K562 (cell line): Measurements from ENCODE around the gene EXOSC2. TPM values are rescaled to one million over a fixed set of nuclear protein-coding genes. Genes with fewer than 3 reads are reported as not detected.
A peak's percentile ranks its signal among the peaks of the same experiment; 100 is the strongest.

ENCODE experiments used
- BRCA1 ChIP-seq, 2 experiments: fragments of 450-650 bp in 1 of 2; sonication (generic) in 1 of 2; formaldehyde crosslinking in 1 of 2; IDR thresholded peaks; 2 replicates each; pipeline versions ENCODE4 v1.5.0 to v1.6.1; 2017 to 2020; ENCODE audit warnings: mild to moderate bottlenecking in 1 of 2, missing genetic modification reagents in 1 of 2
- CEBPG ChIP-seq, 3 experiments: fragments of 200-800 bp in 1 of 3; sonication (Bioruptor generic) in 1 of 3; sonication (generic) in 1 of 3; formaldehyde crosslinking in 1 of 3; IDR thresholded peaks in 2 of 3; conservative IDR thresholded peaks in 1 of 3; 2 replicates each; pipeline versions ENCODE4 v1.6.1 to v1.8.0; 2016 to 2022; ENCODE audit warnings: missing compliant biosample characterization in 2 of 3, missing genetic modification characterization in 2 of 3, mild to moderate bottlenecking in 1 of 3, missing genetic modification reagents in 1 of 3
- HMGN3 ChIP-seq: IDR thresholded peaks from 2 replicates; pipeline ENCODE4 v1.6.1; 2011; ENCODE audit warnings: borderline replicate concordance, low read depth, mild to moderate bottlenecking, mixed read lengths, low read length; ENCODE audit not compliant: insufficient read length; ENCODE audit errors: extremely low read depth
- LCOR ChIP-seq: sonication (generic); formaldehyde crosslinking; IDR thresholded peaks from 2 replicates; pipeline ENCODE4 v1.8.0; 2022; ENCODE audit warnings: mild to moderate bottlenecking, missing genetic modification reagents
- NRF1 ChIP-seq, 2 experiments: fragments of 450-650 bp; IDR thresholded peaks in 1 of 2; conservative IDR thresholded peaks in 1 of 2; 2 replicates each; pipeline ENCODE4 v1.6.1; 2014; ENCODE audit warnings: mild to moderate bottlenecking in 2 of 2
- TFAM ChIP-seq: fragments of 250-450 bp; sonication (Bioruptor Pico); conservative IDR thresholded peaks from 2 replicates; pipeline ENCODE4 v1.5.0; 2021; ENCODE audit warnings: mild to moderate bottlenecking, moderate library complexity
- WHSC1 ChIP-seq: IDR thresholded peaks from one replicate; pipeline ENCODE4 v1.6.1; 2012; ENCODE audit warnings: low read length, control low read depth, inconsistent platforms
- ZFX ChIP-seq: sonication (generic); formaldehyde crosslinking; IDR thresholded peaks from 2 replicates; pipeline ENCODE4 v1.8.0; 2022; ENCODE audit warnings: mild to moderate bottlenecking, missing genetic modification reagents, moderate library complexity
- ZNF444 ChIP-seq: fragments of 250-450 bp; sonication (Bioruptor Pico); IDR thresholded peaks from 2 replicates; pipeline ENCODE4 v1.4.0; 2020; ENCODE audit warnings: mild to moderate bottlenecking, moderate library complexity
- polyA plus RNA-seq, 8 experiments: library from polyadenylated mRNA; depleted of rRNA in 4 of 8; stranded (reverse) in 5 of 8; unstranded in 3 of 8; fragments of >200 nt; fragmentation: Nextera tagmentation in 2 of 8; fragmentation: Illumina TruSeq in 1 of 8; extraction: Ambion mirVana in 2 of 8; extraction: Trizol in 1 of 8; gene quantifications; 2 replicates each; pipeline versions ENCODE4 v1.2.1 to v1.2.3, GENCODE V29; 2011 to 2014; ENCODE audit warnings: inconsistent platforms in 1 of 8, missing spikeins in 1 of 8
- total RNA-seq, 7 experiments: library from RNA; depleted of rRNA in 6 of 7; stranded (reverse); fragments of >200 nt in 6 of 7; fragmentation: Illumina TruSeq in 2 of 7; extraction: Trizol in 2 of 7; gene quantifications; 2 replicates each; pipeline versions ENCODE4 v1.2.1 to v1.2.3, GENCODE V29; 2011 to 2021; ENCODE audit warnings: low replicate concordance in 1 of 7
- TF ChIP-seq, protein P1 (sequence below), 3 experiments: fragments of 200-800 bp in 1 of 3; fragments of 250-450 bp in 1 of 3; fragments of 450-650 bp in 1 of 3; sonication (Bioruptor Pico) in 1 of 3; sonication (Bioruptor generic) in 1 of 3; formaldehyde crosslinking in 1 of 3; IDR thresholded peaks; 2 replicates each; pipeline versions ENCODE4 v1.6.1 to v1.8.0; 2016 to 2022; ENCODE audit warnings: mild to moderate bottlenecking in 2 of 3, missing genetic modification characterization in 2 of 3, missing compliant biosample characterization in 1 of 3, moderate library complexity in 1 of 3
- TF ChIP-seq, protein P2 (sequence below): sonication (generic); formaldehyde crosslinking; IDR thresholded peaks from 2 replicates; pipeline ENCODE4 v1.8.0; 2022; ENCODE audit warnings: missing genetic modification reagents, mild to moderate bottlenecking, moderate library complexity, borderline replicate concordance
- TF ChIP-seq, protein P3 (sequence below): fragments of 250-450 bp; sonication (Bioruptor Pico); IDR thresholded peaks from 2 replicates; pipeline ENCODE4 v1.8.0; 2021; ENCODE audit warnings: moderate library complexity, mild to moderate bottlenecking, inconsistent platforms
- TF ChIP-seq, protein P4 (sequence below): fragments of 200-800 bp; sonication (Bioruptor generic); IDR thresholded peaks from 2 replicates; pipeline ENCODE4 v1.6.1; 2017; ENCODE audit warnings: missing genetic modification characterization, missing compliant biosample characterization
- TF ChIP-seq, protein P5 (sequence below): fragments of 200-800 bp; sonication (Bioruptor generic); IDR thresholded peaks from 2 replicates; pipeline ENCODE4 v1.6.1; 2017; ENCODE audit warnings: missing genetic modification characterization, missing compliant biosample characterization

Gene EXOSC2
- total and polyA plus RNA-seq, 9 of the 15 experiments (the other 6 are each of a cell fraction or from before 2014, with no cell fraction given), result 46.0 to 101 (median 77.6) TPM

DNA sequence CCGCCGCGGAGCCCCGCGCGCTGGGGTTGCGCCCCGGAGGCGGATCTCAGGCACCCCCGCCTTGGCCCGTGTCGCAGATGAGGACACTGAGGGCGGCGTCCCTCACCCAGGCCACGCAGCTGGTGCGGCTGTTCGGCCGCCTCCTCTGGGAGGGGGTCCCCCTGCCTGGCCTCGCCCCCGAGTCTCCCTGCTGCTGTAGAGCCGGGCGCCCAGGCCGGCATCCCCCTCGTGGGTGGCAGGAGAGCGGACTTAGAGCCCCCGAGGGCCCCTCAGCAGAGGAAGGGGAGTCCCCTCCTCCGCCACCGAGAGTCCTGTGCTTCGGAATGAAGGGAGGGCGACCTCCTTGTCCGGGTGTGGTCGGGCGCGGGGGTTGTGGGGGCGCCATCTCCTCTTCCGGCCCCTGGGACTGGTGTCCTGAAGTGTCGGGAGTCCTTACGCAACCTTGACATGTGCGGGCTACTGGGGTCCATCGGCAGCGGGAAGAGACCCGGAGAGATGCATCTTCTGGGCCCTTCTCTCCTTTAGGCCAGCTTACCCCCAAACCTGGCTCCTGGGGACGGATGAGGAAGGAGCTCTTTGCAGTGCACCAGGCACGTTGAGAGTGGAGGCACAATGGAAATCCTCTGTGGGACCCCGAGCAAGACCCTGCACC lies 11.7 kb upstream of the EXOSC2 start (continued):
- TF ChIP-seq HMGN3 (no peak), ZNF444 (CRISPR knock-in tag) (no peak), LCOR (CRISPR knock-in tag) (peak; percentile 51; the same call in 1 of the 2 replicates), TFAM (CRISPR knock-in tag) (no peak), ZFX (CRISPR knock-in tag) (peak; percentile 62), BRCA1 (IDR thresholded peaks at IDR 0.05) (no peak), BRCA1 (CRISPR knock-in tag; IDR thresholded peaks at IDR 0.05) (0 out of 2 replicates have a peak, but pooled peaks have one; percentile 43), CEBPG (CRISPR knock-in tag; IDR thresholded peaks at IDR 0.05) (no peak; the same call in 1 of the 2 replicates), CEBPG (tag; conservative IDR thresholded peaks at IDR 0.05 in 1 of 2, IDR thresholded peaks at IDR 0.05 in 1 of 2) (peak in 1 of 2 experiments; percentile 50; a peak in 1 of 4 replicates), WHSC1 (no peak), NRF1 (conservative IDR thresholded peaks at IDR 0.05 in 1 of 2, IDR thresholded peaks at IDR 0.05 in 1 of 2) (no peak)
- TF ChIP-seq, protein P1, sequence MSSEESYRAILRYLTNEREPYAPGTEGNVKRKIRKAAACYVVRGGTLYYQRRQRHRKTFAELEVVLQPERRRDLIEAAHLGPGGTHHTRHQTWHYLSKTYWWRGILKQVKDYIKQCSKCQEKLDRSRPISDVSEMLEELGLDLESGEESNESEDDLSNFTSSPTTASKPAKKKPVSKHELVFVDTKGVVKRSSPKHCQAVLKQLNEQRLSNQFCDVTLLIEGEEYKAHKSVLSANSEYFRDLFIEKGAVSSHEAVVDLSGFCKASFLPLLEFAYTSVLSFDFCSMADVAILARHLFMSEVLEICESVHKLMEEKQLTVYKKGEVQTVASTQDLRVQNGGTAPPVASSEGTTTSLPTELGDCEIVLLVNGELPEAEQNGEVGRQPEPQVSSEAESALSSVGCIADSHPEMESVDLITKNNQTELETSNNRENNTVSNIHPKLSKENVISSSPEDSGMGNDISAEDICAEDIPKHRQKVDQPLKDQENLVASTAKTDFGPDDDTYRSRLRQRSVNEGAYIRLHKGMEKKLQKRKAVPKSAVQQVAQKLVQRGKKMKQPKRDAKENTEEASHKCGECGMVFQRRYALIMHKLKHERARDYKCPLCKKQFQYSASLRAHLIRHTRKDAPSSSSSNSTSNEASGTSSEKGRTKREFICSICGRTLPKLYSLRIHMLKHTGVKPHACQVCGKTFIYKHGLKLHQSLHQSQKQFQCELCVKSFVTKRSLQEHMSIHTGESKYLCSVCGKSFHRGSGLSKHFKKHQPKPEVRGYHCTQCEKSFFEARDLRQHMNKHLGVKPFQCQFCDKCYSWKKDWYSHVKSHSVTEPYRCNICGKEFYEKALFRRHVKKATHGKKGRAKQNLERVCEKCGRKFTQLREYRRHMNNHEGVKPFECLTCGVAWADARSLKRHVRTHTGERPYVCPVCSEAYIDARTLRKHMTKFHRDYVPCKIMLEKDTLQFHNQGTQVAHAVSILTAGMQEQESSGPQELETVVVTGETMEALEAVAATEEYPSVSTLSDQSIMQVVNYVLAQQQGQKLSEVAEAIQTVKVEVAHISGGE (CRISPR knock-in tag; IDR thresholded peaks at IDR 0.05), result 0 out of 6 replicates have a peak, but pooled peaks of 1 of the 3 experiments have one; percentile 4
- TF ChIP-seq, protein P2, sequence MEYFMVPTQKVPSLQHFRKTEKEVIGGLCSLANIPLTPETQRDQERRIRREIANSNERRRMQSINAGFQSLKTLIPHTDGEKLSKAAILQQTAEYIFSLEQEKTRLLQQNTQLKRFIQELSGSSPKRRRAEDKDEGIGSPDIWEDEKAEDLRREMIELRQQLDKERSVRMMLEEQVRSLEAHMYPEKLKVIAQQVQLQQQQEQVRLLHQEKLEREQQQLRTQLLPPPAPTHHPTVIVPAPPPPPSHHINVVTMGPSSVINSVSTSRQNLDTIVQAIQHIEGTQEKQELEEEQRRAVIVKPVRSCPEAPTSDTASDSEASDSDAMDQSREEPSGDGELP (CRISPR knock-in tag), result 0 out of 2 replicates have a peak, but pooled peaks have one; percentile 27
- TF ChIP-seq, protein P3, sequence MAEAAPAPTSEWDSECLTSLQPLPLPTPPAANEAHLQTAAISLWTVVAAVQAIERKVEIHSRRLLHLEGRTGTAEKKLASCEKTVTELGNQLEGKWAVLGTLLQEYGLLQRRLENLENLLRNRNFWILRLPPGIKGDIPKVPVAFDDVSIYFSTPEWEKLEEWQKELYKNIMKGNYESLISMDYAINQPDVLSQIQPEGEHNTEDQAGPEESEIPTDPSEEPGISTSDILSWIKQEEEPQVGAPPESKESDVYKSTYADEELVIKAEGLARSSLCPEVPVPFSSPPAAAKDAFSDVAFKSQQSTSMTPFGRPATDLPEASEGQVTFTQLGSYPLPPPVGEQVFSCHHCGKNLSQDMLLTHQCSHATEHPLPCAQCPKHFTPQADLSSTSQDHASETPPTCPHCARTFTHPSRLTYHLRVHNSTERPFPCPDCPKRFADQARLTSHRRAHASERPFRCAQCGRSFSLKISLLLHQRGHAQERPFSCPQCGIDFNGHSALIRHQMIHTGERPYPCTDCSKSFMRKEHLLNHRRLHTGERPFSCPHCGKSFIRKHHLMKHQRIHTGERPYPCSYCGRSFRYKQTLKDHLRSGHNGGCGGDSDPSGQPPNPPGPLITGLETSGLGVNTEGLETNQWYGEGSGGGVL, result no peak
- TF ChIP-seq, protein P4, sequence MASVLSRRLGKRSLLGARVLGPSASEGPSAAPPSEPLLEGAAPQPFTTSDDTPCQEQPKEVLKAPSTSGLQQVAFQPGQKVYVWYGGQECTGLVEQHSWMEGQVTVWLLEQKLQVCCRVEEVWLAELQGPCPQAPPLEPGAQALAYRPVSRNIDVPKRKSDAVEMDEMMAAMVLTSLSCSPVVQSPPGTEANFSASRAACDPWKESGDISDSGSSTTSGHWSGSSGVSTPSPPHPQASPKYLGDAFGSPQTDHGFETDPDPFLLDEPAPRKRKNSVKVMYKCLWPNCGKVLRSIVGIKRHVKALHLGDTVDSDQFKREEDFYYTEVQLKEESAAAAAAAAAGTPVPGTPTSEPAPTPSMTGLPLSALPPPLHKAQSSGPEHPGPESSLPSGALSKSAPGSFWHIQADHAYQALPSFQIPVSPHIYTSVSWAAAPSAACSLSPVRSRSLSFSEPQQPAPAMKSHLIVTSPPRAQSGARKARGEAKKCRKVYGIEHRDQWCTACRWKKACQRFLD (CRISPR knock-in tag), result peak; percentile 14
- TF ChIP-seq, protein P5, sequence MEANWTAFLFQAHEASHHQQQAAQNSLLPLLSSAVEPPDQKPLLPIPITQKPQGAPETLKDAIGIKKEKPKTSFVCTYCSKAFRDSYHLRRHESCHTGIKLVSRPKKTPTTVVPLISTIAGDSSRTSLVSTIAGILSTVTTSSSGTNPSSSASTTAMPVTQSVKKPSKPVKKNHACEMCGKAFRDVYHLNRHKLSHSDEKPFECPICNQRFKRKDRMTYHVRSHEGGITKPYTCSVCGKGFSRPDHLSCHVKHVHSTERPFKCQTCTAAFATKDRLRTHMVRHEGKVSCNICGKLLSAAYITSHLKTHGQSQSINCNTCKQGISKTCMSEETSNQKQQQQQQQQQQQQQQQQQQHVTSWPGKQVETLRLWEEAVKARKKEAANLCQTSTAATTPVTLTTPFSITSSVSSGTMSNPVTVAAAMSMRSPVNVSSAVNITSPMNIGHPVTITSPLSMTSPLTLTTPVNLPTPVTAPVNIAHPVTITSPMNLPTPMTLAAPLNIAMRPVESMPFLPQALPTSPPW, result 0 out of 2 replicates have a peak, but pooled peaks have one; percentile 8
